Trophoblast cell (in vitro differentiated cells and primary cell): ENCODE data around the gene FASTKD3.

Experiments used
- DNase-seq, 2 donors: peaks; one replicate each; pipeline ENCODE4 v3.0.0-alpha.2; 2016
- H2AFZ ChIP-seq: 2 replicates; pipeline ENCODE4 v1.6.1; 2013; ENCODE audit warnings: low read length, moderate library complexity, mild to moderate bottlenecking; ENCODE audit not compliant: insufficient read depth, poor library complexity
- H2AK5ac ChIP-seq: 2 replicates; pipeline ENCODE4 v1.6.1; 2013; ENCODE audit warnings: mild to moderate bottlenecking, low read length
- H2BK120ac ChIP-seq: 2 replicates; pipeline ENCODE4 v1.6.1; 2013; ENCODE audit warnings: low read length, mild to moderate bottlenecking, moderate library complexity; ENCODE audit not compliant: insufficient read depth, poor library complexity
- H2BK12ac ChIP-seq: 2 replicates; pipeline ENCODE4 v1.6.1; 2013; ENCODE audit warnings: mild to moderate bottlenecking, low read length, moderate library complexity
- H2BK5ac ChIP-seq: 2 replicates; pipeline ENCODE4 v1.6.1; 2013; ENCODE audit warnings: low read length, low read depth, moderate library complexity, mild to moderate bottlenecking; ENCODE audit not compliant: poor library complexity
- H3K14ac ChIP-seq: 2 replicates; pipeline ENCODE4 v1.6.1; 2013; ENCODE audit warnings: mild to moderate bottlenecking, low read length
- H3K18ac ChIP-seq: 2 replicates; pipeline ENCODE4 v1.6.1; 2013; ENCODE audit warnings: mild to moderate bottlenecking, low read length
- H3K23ac ChIP-seq: 2 replicates; pipeline ENCODE4 v1.6.1; 2013; ENCODE audit warnings: low read length
- H3K27ac ChIP-seq: 2 replicates; pipeline ENCODE4 v1.5.1; 2013; ENCODE audit warnings: low read depth, mild to moderate bottlenecking, inconsistent platforms, low read length, moderate library complexity
- H3K27me3 ChIP-seq: 2 replicates; pipeline ENCODE4 v1.6.1; 2013; ENCODE audit warnings: inconsistent platforms, mild to moderate bottlenecking, low read length, moderate library complexity; ENCODE audit not compliant: insufficient read depth
- H3K36me3 ChIP-seq, 2 experiments: 1 replicate in 1 of 2; 2 replicates in 1 of 2; pipeline ENCODE4 v1.6.1; 2013; ENCODE audit warnings: low read length in 2 of 2, mild to moderate bottlenecking in 2 of 2, moderate library complexity in 1 of 2; ENCODE audit not compliant: insufficient read depth in 2 of 2, control insufficient read depth in 1 of 2
- H3K4ac ChIP-seq: 2 replicates; pipeline ENCODE4 v1.6.1; 2013; ENCODE audit warnings: low read depth, mild to moderate bottlenecking, low read length, moderate library complexity
- H3K4me1 ChIP-seq, 2 experiments: 1 replicate in 1 of 2; 2 replicates in 1 of 2; pipeline ENCODE4 v1.6.1; 2013; ENCODE audit warnings: low read length in 2 of 2, mild to moderate bottlenecking in 2 of 2, moderate library complexity in 1 of 2; ENCODE audit not compliant: insufficient read depth in 2 of 2, control insufficient read depth in 1 of 2
- H3K4me2 ChIP-seq: 2 replicates; pipeline ENCODE4 v1.6.1; 2013; ENCODE audit warnings: inconsistent platforms, mild to moderate bottlenecking, low read length, moderate library complexity
- H3K4me3 ChIP-seq: 2 replicates; pipeline ENCODE4 v1.5.1; 2013; ENCODE audit warnings: mild to moderate bottlenecking, low read depth, low read length, inconsistent platforms
- H3K79me1 ChIP-seq: one replicate; pipeline ENCODE4 v1.6.1; 2013; ENCODE audit warnings: low read length
- H3K79me2 ChIP-seq: 2 replicates; pipeline ENCODE4 v1.6.1; 2013; ENCODE audit warnings: low read length, mild to moderate bottlenecking; ENCODE audit not compliant: control insufficient read depth, insufficient read depth, poor library complexity
- H3K9ac ChIP-seq: 2 replicates; pipeline ENCODE4 v1.6.1; 2013; ENCODE audit warnings: mild to moderate bottlenecking, low read length
- H3K9me3 ChIP-seq: 2 replicates; pipeline ENCODE4 v1.6.1; 2013; ENCODE audit warnings: low read depth, mild to moderate bottlenecking, control low read depth, inconsistent platforms, low read length; ENCODE audit not compliant: insufficient read depth
- H4K12ac ChIP-seq: 2 replicates; pipeline ENCODE4 v1.6.1; 2013; ENCODE audit warnings: low read depth, mild to moderate bottlenecking, low read length, moderate library complexity
- H4K8ac ChIP-seq: 2 replicates; pipeline ENCODE4 v1.6.1; 2013; ENCODE audit warnings: low read depth, mild to moderate bottlenecking, low read length, moderate library complexity
- H4K91ac ChIP-seq: one replicate; pipeline ENCODE4 v1.6.1; 2013; ENCODE audit warnings: low read depth, mild to moderate bottlenecking, low read length, moderate library complexity
- WGBS: extraction: QIAGEN DNeasy Blood & Tissue Kit; methylation state at CpG from one replicate; pipeline ENCODE4 v1.1.7; 2013; ENCODE audit warnings: missing lambda C conversion rate; ENCODE audit not compliant: insufficient read length, insufficient coverage; ENCODE audit errors: extremely low coverage; 5-methylcytosine and 5-hydroxymethylcytosine counted together

FASTKD3 gene

GRCh38 chr5:7823594-7823993, 45.2 kb downstream of the FASTKD3 start:
- Histone ChIP-seq H2BK120ac (no peak overlapping the region), H3K4ac (no peak overlapping the region), H2BK12ac (no peak overlapping the region), H3K4me1 (peaks cover 4 to 5% of the 10 kb centered on the region in 2 experiments), H3K9ac (no peak overlapping the region), H3K79me1 (no peaks in the 10 kb centered on the region), H3K23ac (no peak overlapping the region), H4K91ac (no peak overlapping the region), H3K27me3 (no peaks in the 10 kb centered on the region), H3K4me2 (no peak overlapping the region), H3K27ac (no peak overlapping the region), H2AK5ac (no peak overlapping the region), H2AFZ (no peak overlapping the region), H2BK5ac (no peak overlapping the region), H4K8ac (no peak overlapping the region), H3K18ac (no peak overlapping the region), H3K79me2 (no peaks in the 10 kb centered on the region), H3K36me3 (no peaks in the 10 kb centered on the region), H3K14ac (no peak overlapping the region), H4K12ac (no peak overlapping the region), H3K9me3 (peaks cover 4% of the 10 kb centered on the region), H3K4me3 (no peak overlapping the region)
- DNase-seq, result no peak
- WGBS, result no CpG with 5 or more reads among the region's 8 CpGs

GRCh38 chr5:7822449-7822848, 46.4 kb downstream of the FASTKD3 start:
- no peak overlapping the region for H2BK120ac ChIP-seq
- no peak overlapping the region for H3K23ac ChIP-seq
- H3K36me3 ChIP-seq, result no peaks in the 10 kb centered on the region
- no peak overlapping the region for H3K4ac ChIP-seq
- H3K27me3 ChIP-seq, result no peaks in the 10 kb centered on the region
- no peak overlapping the region for H2BK12ac ChIP-seq
- WGBS, result no CpG with 5 or more reads among the region's 3 CpGs
- H3K4me2 ChIP-seq, result no peak overlapping the region
- peaks cover 4 to 5% of the 10 kb centered on the region in 2 experiments for H3K4me1 ChIP-seq
- no peaks in the 10 kb centered on the region for H3K79me2 ChIP-seq
- H3K14ac ChIP-seq, result no peak overlapping the region
- no peak for DNase-seq
- no peak overlapping the region for H4K8ac ChIP-seq
- peaks cover 4% of the 10 kb centered on the region for H3K9me3 ChIP-seq
- H2AK5ac ChIP-seq, result no peak overlapping the region
- H2AFZ ChIP-seq, result no peak overlapping the region
- H3K79me1 ChIP-seq, result no peaks in the 10 kb centered on the region
- H3K9ac ChIP-seq, result no peak overlapping the region
- H3K18ac ChIP-seq, result no peak overlapping the region
- H4K91ac ChIP-seq, result no peak overlapping the region
- no peak overlapping the region for H4K12ac ChIP-seq
- H3K4me3 ChIP-seq, result no peak overlapping the region
- no peak overlapping the region for H3K27ac ChIP-seq
- no peak overlapping the region for H2BK5ac ChIP-seq

- Histone ChIP-seq H3K79me2 (no peaks in the 10 kb centered on the region), H2AFZ (no peak overlapping the region), H2BK120ac (no peak overlapping the region), H2BK12ac (no peak overlapping the region), H4K12ac (no peak overlapping the region), H3K9me3 (no peaks in the 10 kb centered on the region), H3K27ac (no peak overlapping the region), H3K27me3 (no peaks in the 10 kb centered on the region), H3K14ac (no peak overlapping the region), H3K4me1 (peaks cover 3 to 5% of the 10 kb centered on the region in 2 experiments), H2BK5ac (no peak overlapping the region), H2AK5ac (no peak overlapping the region), H3K4me2 (no peak overlapping the region), H3K23ac (no peak overlapping the region), H3K18ac (no peak overlapping the region), H3K79me1 (no peaks in the 10 kb centered on the region), H3K4me3 (no peak overlapping the region), H3K36me3 (no peaks in the 10 kb centered on the region), H4K91ac (no peak overlapping the region), H3K4ac (no peak overlapping the region), H3K9ac (no peak overlapping the region), H4K8ac (no peak overlapping the region)
- no peak for DNase-seq
- no CpG with 5 or more reads among the region's 9 CpGs for WGBS
Observed at GRCh38 chr5:7816535-7816901, 52.3 kb downstream of the FASTKD3 start.

GRCh38 chr5:7815892-7816534, 52.8 kb downstream of the FASTKD3 start:
- Histone ChIP-seq H2BK120ac (no peak overlapping the region), H4K91ac (no peak overlapping the region), H3K18ac (no peak overlapping the region), H3K4me3 (no peak overlapping the region), H3K27me3 (no peaks in the 10 kb centered on the region), H2AFZ (peak overlapping the region; percentile 15), H4K12ac (no peak overlapping the region), H3K9ac (no peak overlapping the region), H3K27ac (no peak overlapping the region), H3K79me1 (no peaks in the 10 kb centered on the region), H3K79me2 (no peaks in the 10 kb centered on the region), H3K4me2 (no peak overlapping the region), H3K4ac (no peak overlapping the region), H4K8ac (peak overlapping the region; percentile 39), H3K9me3 (no peaks in the 10 kb centered on the region), H3K23ac (no peak overlapping the region), H3K36me3 (no peaks in the 10 kb centered on the region), H2BK5ac (no peak overlapping the region), H3K4me1 (peaks cover 0 to 2% of the 10 kb centered on the region in 2 experiments), H3K14ac (no peak overlapping the region), H2AK5ac (no peak overlapping the region), H2BK12ac (no peak overlapping the region)
- peak; percentile 64 to 78 for DNase-seq
- no CpG with 5 or more reads among the region's 12 CpGs for WGBS
